H1 (cell line): ENCODE measurements around the gene SPARC. TPM values are rescaled to one million over a fixed set of nuclear protein-coding genes. Genes with fewer than 3 reads are reported as not detected.

Source experiments
- CTCF ChIA-PET: fragments of 300-600 bp; sonication (Branson Sonifier 250); formaldehyde crosslinking; loops from one replicate; lab custom pipeline; 2021; ENCODE audit not compliant: partially characterized antibody; lab: Charles Lee
- POLR2A ChIA-PET: fragments of 300-600 bp; sonication (Branson Sonifier 250); formaldehyde crosslinking; loops from one replicate; lab custom pipeline; 2021; ENCODE audit warnings: inconsistent platforms; ENCODE audit not compliant: partially characterized antibody; lab: Charles Lee
- DNase-seq, 2 experiments: peaks; one replicate each; pipeline versions ENCODE4 v3.0.0 to v3.0.0-alpha.2; 2010 to 2022; ENCODE audit warnings: low spot score in 2 of 2, low read depth in 1 of 2, mixed read lengths in 1 of 2
- FAIRE-seq: peaks from 2 replicates; lab custom pipeline; 2011; peaks lifted over from hg19 to GRCh38; lab: Jason Lieb, UNC
- H2AFZ ChIP-seq: 2 replicates; pipeline ENCODE4 v1.8.1; 2012; ENCODE audit warnings: low read length, inconsistent platforms
- H2AK5ac ChIP-seq: 2 replicates; pipeline ENCODE4 v1.6.1; 2013; ENCODE audit warnings: low read depth, low read length
- H2BK120ac ChIP-seq: replicated peaks from 2 replicates; pipeline ENCODE3; 2013; ENCODE audit warnings: low read depth, low read length, inconsistent platforms
- H2BK12ac ChIP-seq: 2 replicates; pipeline ENCODE4 v1.6.1; 2013; ENCODE audit warnings: low read depth, low read length
- H2BK15ac ChIP-seq: 2 replicates; pipeline ENCODE4 v1.6.1; 2013; ENCODE audit warnings: low read length
- H2BK20ac ChIP-seq: 2 replicates; pipeline ENCODE4 v1.6.1; 2013; ENCODE audit warnings: low read length
- H2BK5ac ChIP-seq: 2 replicates; pipeline ENCODE4 v1.6.1; 2013; ENCODE audit warnings: low read depth, low read length
- H3K14ac ChIP-seq: 2 replicates; pipeline ENCODE4 v1.6.1; 2013; ENCODE audit warnings: inconsistent platforms; ENCODE audit not compliant: insufficient read length
- H3K18ac ChIP-seq: 2 replicates; pipeline ENCODE4 v1.6.1; 2013; ENCODE audit warnings: low read length; ENCODE audit errors: extremely low read depth
- H3K23ac ChIP-seq: 2 replicates; pipeline ENCODE4 v1.6.1; 2013; ENCODE audit warnings: inconsistent platforms; ENCODE audit not compliant: insufficient read length
- H3K23me2 ChIP-seq: 2 replicates; pipeline ENCODE4 v1.6.1; 2013; ENCODE audit warnings: low read depth, low read length
- H3K27ac ChIP-seq: 2 replicates; pipeline ENCODE4 v1.6.1; 2011; ENCODE audit warnings: low read depth, low read length, inconsistent platforms
- H3K27me3 ChIP-seq, 4 experiments: replicated peaks in 1 of 4; 1 replicate in 1 of 4; 2 replicates in 3 of 4; pipeline versions ENCODE4 v1.6.1 to v1.8.1; 2011 to 2013; ENCODE audit warnings: low read length in 3 of 4, mild to moderate bottlenecking in 3 of 4, inconsistent platforms in 2 of 4, mixed read lengths in 2 of 4, moderate library complexity in 1 of 4; ENCODE audit not compliant: control insufficient read depth in 3 of 4, insufficient read depth in 3 of 4; ENCODE audit errors: extremely low read depth in 1 of 4
- H3K36me3 ChIP-seq, 4 experiments: 2 replicates each; pipeline versions ENCODE4 v1.6.1 to v1.8.1; 2011 to 2013; ENCODE audit warnings: mild to moderate bottlenecking in 4 of 4, low read length in 3 of 4, moderate library complexity in 2 of 4, control low read depth in 1 of 4, inconsistent platforms in 1 of 4; ENCODE audit not compliant: insufficient read depth in 4 of 4, control insufficient read depth in 2 of 4
- H3K4ac ChIP-seq: replicated peaks from 2 replicates; pipeline ENCODE3; 2013; ENCODE audit warnings: low read length, low read depth, mixed read lengths, inconsistent platforms; ENCODE audit not compliant: insufficient read length
- H3K4me1 ChIP-seq, 4 experiments: replicated peaks in 1 of 4; 1 replicate in 1 of 4; 2 replicates in 3 of 4; pipeline versions ENCODE4 v1.6.1 to v1.8.1; 2011 to 2013; ENCODE audit warnings: low read length in 3 of 4, inconsistent platforms in 2 of 4, mixed read lengths in 1 of 4; ENCODE audit not compliant: insufficient read depth in 4 of 4, control insufficient read depth in 3 of 4
- H3K4me2 ChIP-seq, 2 experiments: 2 replicates each; pipeline versions ENCODE4 v1.6.1 to v1.8.1; 2011 to 2013; ENCODE audit warnings: low read depth in 2 of 2, low read length in 2 of 2, control low read depth in 1 of 2, inconsistent platforms in 1 of 2, mild to moderate bottlenecking in 1 of 2; ENCODE audit not compliant: insufficient read depth in 1 of 2
- H3K4me3 ChIP-seq, 4 experiments: fragments of 200-600, 300-600 bp in 1 of 4; sonication (generic), shearing (Covaris generic), sonication (Bioruptor Twin) in 1 of 4; 2 replicates each; pipeline versions ENCODE4 v1.5.1 to v1.8.1; 2011 to 2016; ENCODE audit warnings: low read length in 4 of 4, low read depth in 3 of 4, control low read depth in 2 of 4, inconsistent platforms in 2 of 4, mild to moderate bottlenecking in 2 of 4, mixed read lengths in 1 of 4, moderate library complexity in 1 of 4; ENCODE audit not compliant: insufficient read depth in 2 of 4; ENCODE audit errors: extremely low read depth in 1 of 4
- H3K56ac ChIP-seq: replicated peaks from 2 replicates; pipeline ENCODE3; 2013; ENCODE audit warnings: low read depth, mild to moderate bottlenecking, mixed read lengths, low read length, inconsistent platforms; ENCODE audit not compliant: insufficient read length
- H3K79me1 ChIP-seq: 2 replicates; pipeline ENCODE4 v1.6.1; 2013; ENCODE audit warnings: low read depth, low read length, control low read depth
- H3K79me2 ChIP-seq, 2 experiments: 2 replicates each; pipeline versions ENCODE4 v1.6.1 to v1.8.1; 2012 to 2013; ENCODE audit warnings: low read length in 2 of 2, mild to moderate bottlenecking in 2 of 2, inconsistent platforms in 1 of 2; ENCODE audit not compliant: insufficient read depth in 2 of 2, control insufficient read depth in 1 of 2
- H3K9ac ChIP-seq, 4 experiments: replicated peaks in 1 of 4; 1 replicate in 1 of 4; 2 replicates in 3 of 4; pipeline versions ENCODE4 v1.6.1 to v1.8.1; 2011 to 2013; ENCODE audit warnings: low read depth in 3 of 4, low read length in 3 of 4, control low read depth in 2 of 4, mild to moderate bottlenecking in 2 of 4, moderate library complexity in 2 of 4, inconsistent platforms in 1 of 4; ENCODE audit errors: extremely low read depth in 1 of 4
- H3K9me3 ChIP-seq, 2 experiments: 2 replicates each; pipeline versions ENCODE4 v1.6.1 to v1.8.1; 2012 to 2013; ENCODE audit warnings: mild to moderate bottlenecking in 2 of 2, moderate library complexity in 2 of 2, control low read depth in 1 of 2, inconsistent platforms in 1 of 2, low read depth in 1 of 2, low read length in 1 of 2, mixed read lengths in 1 of 2; ENCODE audit not compliant: insufficient read depth in 2 of 2
- H4K20me1 ChIP-seq, 2 experiments: replicated peaks in 1 of 2; 2 replicates each; pipeline versions ENCODE3 to v1.8.1; 2011 to 2013; ENCODE audit warnings: inconsistent platforms in 2 of 2, low read length in 2 of 2, mild to moderate bottlenecking in 1 of 2; ENCODE audit not compliant: insufficient read depth in 2 of 2, control insufficient read depth in 1 of 2
- H4K5ac ChIP-seq: 2 replicates; pipeline ENCODE4 v1.6.1; 2013; ENCODE audit warnings: low read length, low read depth, mixed read lengths, inconsistent platforms; ENCODE audit not compliant: insufficient read length
- H4K8ac ChIP-seq: 2 replicates; pipeline ENCODE4 v1.8.0; 2013; ENCODE audit warnings: mild to moderate bottlenecking, moderate library complexity, low read length, inconsistent platforms; ENCODE audit not compliant: insufficient read depth; ENCODE audit errors: extremely low read depth
- H4K91ac ChIP-seq: replicated peaks from 2 replicates; pipeline ENCODE3; 2013; ENCODE audit warnings: low read length, mixed read lengths, inconsistent platforms; ENCODE audit not compliant: insufficient read length
- CHD2 ChIP-seq: IDR thresholded peaks from 2 replicates; pipeline ENCODE4 v1.6.1; 2012; ENCODE audit warnings: low read length, improper control_type of control experiment
- EGR1 ChIP-seq: IDR thresholded peaks from 2 replicates; pipeline ENCODE4 v1.6.1; 2011; ENCODE audit warnings: low read depth, low read length, borderline replicate concordance
- HDAC2 ChIP-seq, 2 experiments: fragments of 300-600 bp in 1 of 2; sonication (generic) in 1 of 2; IDR thresholded peaks; 2 replicates each; pipeline ENCODE4 v1.6.1; 2011 to 2012; ENCODE audit warnings: low read depth in 2 of 2, low read length in 2 of 2, mild to moderate bottlenecking in 2 of 2, moderate library complexity in 2 of 2, borderline replicate concordance in 1 of 2, inconsistent platforms in 1 of 2
- KDM5A ChIP-seq: fragments of 200-600 bp; IDR thresholded peaks from 2 replicates; pipeline ENCODE4 v1.7.1; 2012; ENCODE audit warnings: mild to moderate bottlenecking, low read length, inconsistent platforms, mixed read lengths
- POU5F1 ChIP-seq: IDR thresholded peaks from 2 replicates; pipeline ENCODE4 v1.6.1; 2011; ENCODE audit warnings: low read depth, mild to moderate bottlenecking, low read length, moderate library complexity
- RBBP5 ChIP-seq: IDR thresholded peaks from 2 replicates; pipeline ENCODE4 v1.7.1; 2012; ENCODE audit warnings: low read depth, mild to moderate bottlenecking, inconsistent platforms, low read length, moderate library complexity, borderline replicate concordance
- SAP30 ChIP-seq: fragments of 300-600 bp; sonication (generic); IDR thresholded peaks from 2 replicates; pipeline ENCODE4 v1.7.1; 2012; ENCODE audit warnings: low read length, moderate library complexity, mild to moderate bottlenecking, inconsistent platforms; ENCODE audit not compliant: insufficient read depth, insufficient replicate concordance
- SP4 ChIP-seq: IDR thresholded peaks from 2 replicates; pipeline ENCODE4 v1.6.1; 2012; ENCODE audit warnings: low read length, inconsistent platforms
- TBP ChIP-seq: IDR thresholded peaks from 2 replicates; pipeline ENCODE4 v1.6.1; 2011; ENCODE audit warnings: low read depth, low read length, improper control_type of control experiment
- TEAD4 ChIP-seq: IDR thresholded peaks from 2 replicates; pipeline ENCODE4 v1.6.1; 2012; ENCODE audit warnings: low read depth, low read length, inconsistent platforms, mixed read lengths
- YY1 ChIP-seq: IDR thresholded peaks from 2 replicates; pipeline ENCODE4 v1.6.1; 2011; ENCODE audit warnings: low read depth, mild to moderate bottlenecking, low read length
- ZNF274 ChIP-seq: IDR thresholded peaks from 2 replicates; pipeline ENCODE4 v1.7.0; 2012; ENCODE audit warnings: low read length, borderline replicate concordance; ENCODE audit errors: extremely low read depth
- WGBS, 2 experiments: shearing (Covaris generic) in 1 of 2; methylation state at CpG; one replicate each; pipeline versions ENCODE4 v1.1.6 to v1.1.7; 2013 to 2015; ENCODE audit warnings: low lambda C conversion rate in 2 of 2, mixed read lengths in 2 of 2, inconsistent platforms in 1 of 2, low coverage in 1 of 2, missing lambda C conversion rate in 1 of 2; ENCODE audit not compliant: insufficient replicate concordance in 2 of 2, insufficient coverage in 1 of 2, insufficient read length in 1 of 2; ENCODE audit errors: extremely low coverage in 1 of 2, missing lambda C conversion rate in 1 of 2; 5-methylcytosine and 5-hydroxymethylcytosine counted together
- polyA plus RNA-seq, 7 experiments: library from polyadenylated mRNA; depleted of rRNA in 3 of 7; stranded (reverse) in 5 of 7; unstranded in 2 of 7; fragments of >200 nt in 5 of 7; fragments of 200-250 nt in 2 of 7; gene quantifications; 1 replicate in 5 of 7; 2 replicates in 1 of 7; 4 replicates in 1 of 7; pipeline versions ENCODE4 v1.2.1 to v1.2.3, GENCODE V29; 2011 to 2013; ENCODE audit warnings: missing spikeins in 2 of 7, mixed read lengths in 2 of 7
- total RNA-seq: library from RNA; stranded (reverse); fragmentation: NEBNext Ultra II Directional; extraction: Animal tissue kit (Norgen Biotek cat#: 25700); gene quantifications from 2 replicates; pipeline ENCODE4 v1.2.1, GENCODE V29; 2021
- TF ChIP-seq, protein P1 (sequence below): IDR thresholded peaks from 2 replicates; pipeline ENCODE4 v1.6.1; 2012; ENCODE audit warnings: inconsistent platforms

Gene SPARC
- total and polyA plus RNA-seq, 2 of the 8 experiments (the other 6 are each of a cell fraction or from before 2014, with no cell fraction given) = 375 to 438 TPM

DNA sequence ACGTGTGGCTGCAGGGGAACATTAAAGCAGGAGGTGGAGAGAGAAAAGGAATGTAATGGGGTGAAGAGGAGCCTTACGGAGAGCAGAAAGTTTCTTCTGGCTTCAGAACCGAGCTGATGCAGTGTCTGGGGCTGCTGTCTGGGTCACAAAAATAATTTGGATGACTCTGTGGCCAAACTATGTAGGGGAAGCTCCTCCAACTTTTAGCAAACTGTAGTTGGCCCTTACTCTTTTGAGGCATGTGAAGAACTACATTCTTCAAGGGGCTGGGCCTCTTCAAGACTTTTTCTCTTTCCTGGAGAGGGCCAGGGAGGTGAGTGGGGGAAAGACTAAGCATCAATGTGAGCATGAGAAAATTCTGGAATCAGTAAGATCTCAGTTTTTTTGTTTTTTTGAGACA is 31.9 kb upstream of the SPARC start:
- no peak for FAIRE-seq
- Histone ChIP-seq H3K79me1 (no peaks in the 10 kb centered on the region), H3K4ac (peak overlapping the region; percentile 41), H3K36me3 (no peaks in the 10 kb centered on the region), H2BK20ac (no peak overlapping the region), H4K8ac (no peak overlapping the region), H3K27ac (no peak overlapping the region), H3K4me1 (peaks cover 0 to 10% (median 6%) of the 10 kb centered on the region in 4 experiments; a peak in 4 of 7 replicates), H3K9ac (no peak overlapping the region), H3K23ac (no peak overlapping the region), H2BK15ac (no peak overlapping the region), H4K20me1 (no peaks in the 10 kb centered on the region), H2BK120ac (no peak overlapping the region), H2AK5ac (no peak overlapping the region), H3K14ac (no peak overlapping the region), H4K91ac (no peak overlapping the region), H3K79me2 (no peaks in the 10 kb centered on the region), H3K4me3 (no peak overlapping the region), H4K5ac (no peak overlapping the region), H3K27me3 (no peaks in the 10 kb centered on the region), H3K4me2 (no peak overlapping the region), H3K23me2 (no peaks in the 10 kb centered on the region), H3K9me3 (peaks cover 0 to 10% of the 10 kb centered on the region in 2 experiments; a peak in 1 of 4 replicates), H2AFZ (no peak overlapping the region), H2BK5ac (no peak overlapping the region), H2BK12ac (no peak overlapping the region), H3K56ac (no peak overlapping the region), H3K18ac (no peak overlapping the region)
- ChIA-PET CTCF (interaction anchor here (0.6 to 11.6 kb wide), 19 partner anchors 11 to 209 kb away, joined by 3 to 198 read pairs (median 13); partner anchors contain the start of gene SPARC), POLR2A (interaction anchor here (0.7 to 1.7 kb wide), 4 partner anchors 22 to 52 kb away, joined by 3 to 5 read pairs (median 4); partner anchors contain the start of gene SPARC)
- no peak for TF ChIP-seq CHD2
- no peak for TF ChIP-seq POU5F1
- TF ChIP-seq TEAD4 = no peak
- TF ChIP-seq EGR1 = no peak
- TF ChIP-seq ZNF274 = no peak
- TF ChIP-seq, protein P1, sequence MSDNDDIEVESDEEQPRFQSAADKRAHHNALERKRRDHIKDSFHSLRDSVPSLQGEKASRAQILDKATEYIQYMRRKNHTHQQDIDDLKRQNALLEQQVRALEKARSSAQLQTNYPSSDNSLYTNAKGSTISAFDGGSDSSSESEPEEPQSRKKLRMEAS = no peak
- no peak for TF ChIP-seq YY1
- no peak for TF ChIP-seq HDAC2 (IDR thresholded peaks at IDR 0.05; ENCODE audit: borderline replicate concordance in 1 of 2, low read depth in 2 of 2, low read length in 2 of 2)
- no peak for TF ChIP-seq TBP
- TF ChIP-seq KDM5A = no peak
- TF ChIP-seq SP4 = no peak
- TF ChIP-seq SAP30 = no peak
- TF ChIP-seq RBBP5 = no peak
- WGBS, 2 experiments = 67% methylated on average over 3 of the region's 3 CpGs; no CpG with 5 or more reads in 1 of the 2 experiments
- DNase-seq = no peak
